SK-N-SH (cell line): ENCODE measurements around the gene FRAS1. TPM values are rescaled to one million over a fixed set of nuclear protein-coding genes. Genes with fewer than 3 reads are reported as not detected.

Experiments
- CTCF ChIA-PET: fragments of 300-600, 350-600 bp; formaldehyde crosslinking; extraction: SDS; loops from one replicate; lab custom pipeline; 2021; lab: Yijun Ruan, JAX
- POLR2A ChIA-PET: fragments of 350-600 bp; sonication (Branson Sonifier 250); formaldehyde crosslinking; extraction: SDS; loops from one replicate; lab custom pipeline; 2020; ENCODE audit warnings: antibody characterized with exemption, inconsistent platforms; lab: Yijun Ruan, JAX
- DNase-seq: peaks from one replicate; pipeline ENCODE4 v3.0.0; 2012
- H2AFZ ChIP-seq: fragments of 200-600 bp; sonication (generic); 2 replicates; pipeline ENCODE4 v1.8.1; 2016; ENCODE audit warnings: antibody characterized with exemption, mild to moderate bottlenecking, low read depth
- H3F3A ChIP-seq: fragments of 200-600 bp; sonication (generic); replicated peaks from 2 replicates; pipeline ENCODE3; 2016; ENCODE audit warnings: antibody characterized with exemption, mild to moderate bottlenecking; ENCODE audit not compliant: insufficient read depth
- H3K27ac ChIP-seq, 2 experiments: fragments of 200-500 bp in 1 of 2; fragments of 200-600 bp in 1 of 2; sonication (Bioruptor generic) in 1 of 2; sonication (generic), shearing (Covaris generic) in 1 of 2; 2 replicates each; pipeline versions ENCODE4 v1.5.1 to v1.6.1; 2014 to 2016; ENCODE audit warnings: low read depth in 2 of 2, inconsistent platforms in 1 of 2, low read length in 1 of 2, mild to moderate bottlenecking in 1 of 2, mixed read lengths in 1 of 2
- H3K27me3 ChIP-seq: fragments of 200-600 bp; sonication (generic), shearing (Covaris generic); 2 replicates; pipeline ENCODE4 v1.6.1; 2016; ENCODE audit warnings: mixed run types; ENCODE audit not compliant: insufficient read depth
- H3K36me3 ChIP-seq, 2 experiments: fragments of 200-500 bp in 1 of 2; fragments of 200-600 bp in 1 of 2; sonication (Bioruptor generic) in 1 of 2; sonication (generic) in 1 of 2; replicated peaks in 1 of 2; 2 replicates each; pipeline versions ENCODE3 to v1.5.1; 2014 to 2016; ENCODE audit warnings: low read length in 1 of 2, mild to moderate bottlenecking in 1 of 2; ENCODE audit not compliant: insufficient read depth in 2 of 2, control insufficient read depth in 1 of 2
- H3K4me1 ChIP-seq, 2 experiments: fragments of 200-500 bp in 1 of 2; fragments of 200-600 bp in 1 of 2; sonication (Bioruptor generic) in 1 of 2; sonication (generic), shearing (Covaris generic) in 1 of 2; 2 replicates each; pipeline versions ENCODE4 v1.5.1 to v1.6.1; 2014 to 2016; ENCODE audit warnings: low read depth in 1 of 2, low read length in 1 of 2, mixed run types in 1 of 2; ENCODE audit not compliant: insufficient read depth in 2 of 2, control insufficient read depth in 1 of 2
- H3K4me2 ChIP-seq: fragments of 200-600 bp; sonication (generic), shearing (Covaris generic); 2 replicates; pipeline ENCODE4 v1.6.1; 2017; ENCODE audit warnings: mixed run types
- H3K4me3 ChIP-seq, 2 experiments: fragments of 200-500 bp in 1 of 2; fragments of 200-600 bp in 1 of 2; sonication (Bioruptor generic) in 1 of 2; sonication (generic), shearing (Covaris generic) in 1 of 2; 2 replicates each; pipeline versions ENCODE4 v1.5.1 to v1.8.1; 2014 to 2016; ENCODE audit warnings: low read depth in 2 of 2, inconsistent platforms in 1 of 2, low read length in 1 of 2, mild to moderate bottlenecking in 1 of 2, mixed read lengths in 1 of 2, moderate library complexity in 1 of 2
- H3K79me2 ChIP-seq: fragments of 200-600 bp; sonication (generic); 2 replicates; pipeline ENCODE4 v1.8.1; 2017; ENCODE audit warnings: mild to moderate bottlenecking; ENCODE audit not compliant: insufficient read depth
- H3K9ac ChIP-seq: fragments of 200-600 bp; sonication (generic); 2 replicates; pipeline ENCODE4 v1.6.1; 2017; ENCODE audit warnings: mixed run types
- H3K9me2 ChIP-seq: fragments of 200-600 bp; sonication (generic); 2 replicates; pipeline ENCODE4 v1.6.1; 2017; ENCODE audit warnings: mixed run types
- H3K9me3 ChIP-seq: fragments of 200-600 bp; sonication (generic); 2 replicates; pipeline ENCODE4 v1.6.1; 2017; ENCODE audit warnings: mixed run types, mild to moderate bottlenecking, moderate library complexity
- H4K20me1 ChIP-seq: fragments of 200-600 bp; sonication (generic); 2 replicates; pipeline ENCODE4 v1.6.1; 2017; ENCODE audit warnings: mild to moderate bottlenecking, mixed run types; ENCODE audit not compliant: insufficient read depth
- EP300 ChIP-seq, 2 experiments: IDR thresholded peaks; 2 replicates each; pipeline versions ENCODE4 v1.4.0 to v1.6.1; 2012; ENCODE audit warnings: borderline replicate concordance in 1 of 2, low read depth in 1 of 2, low read length in 1 of 2
- EZH2phosphoT487 ChIP-seq: fragments of 200-600 bp; sonication (generic); IDR thresholded peaks from 2 replicates; pipeline ENCODE4 v1.6.1; 2017; ENCODE audit warnings: low read depth, mixed run types, mild to moderate bottlenecking, antibody characterized with exemption, moderate library complexity, borderline replicate concordance
- FOSL2 ChIP-seq: IDR thresholded peaks from 2 replicates; pipeline ENCODE4 v1.4.0; 2012; ENCODE audit warnings: low read depth, mild to moderate bottlenecking, moderate library complexity, borderline replicate concordance
- FOXJ3 ChIP-seq: sonication (generic); formaldehyde crosslinking; IDR thresholded peaks from 2 replicates; pipeline ENCODE4 v1.5.1; 2020; ENCODE audit warnings: mild to moderate bottlenecking, missing genetic modification reagents
- JUND ChIP-seq: IDR thresholded peaks from 2 replicates; pipeline ENCODE4 v1.4.0; 2012
- NFIC ChIP-seq: IDR thresholded peaks from 2 replicates; pipeline ENCODE4 v1.4.0; 2012; ENCODE audit warnings: borderline replicate concordance
- POLR2AphosphoS5 ChIP-seq: IDR thresholded peaks from 2 replicates; pipeline ENCODE4 v1.6.1; 2012; ENCODE audit warnings: low read depth, low read length
- RAD21 ChIP-seq: IDR thresholded peaks from 2 replicates; pipeline ENCODE4 v1.6.1; 2012; ENCODE audit warnings: mild to moderate bottlenecking, low read length
- RFX5 ChIP-seq: IDR thresholded peaks from 2 replicates; pipeline ENCODE4 v1.6.1; 2012; ENCODE audit warnings: mild to moderate bottlenecking, improper control_type of control experiment, low read length
- TAF1 ChIP-seq: IDR thresholded peaks from 2 replicates; pipeline ENCODE4 v1.6.1; 2012; ENCODE audit warnings: low read depth, mild to moderate bottlenecking, low read length, moderate library complexity, borderline replicate concordance
- TEAD4 ChIP-seq: IDR thresholded peaks from 2 replicates; pipeline ENCODE4 v1.4.0; 2012; ENCODE audit warnings: mild to moderate bottlenecking, borderline replicate concordance; ENCODE audit not compliant: insufficient read depth
- YY1 ChIP-seq: IDR thresholded peaks from 2 replicates; pipeline ENCODE4 v1.4.0; 2012; ENCODE audit warnings: low read depth, mild to moderate bottlenecking
- WGBS: methylation state at CpG from one replicate; pipeline ENCODE4 v1.1.6; 2017; ENCODE audit warnings: low lambda C conversion rate; 5-methylcytosine and 5-hydroxymethylcytosine counted together
- polyA plus RNA-seq, 3 experiments: library from polyadenylated mRNA; depleted of rRNA; stranded (reverse); fragments of >200 nt; gene quantifications; 2 replicates each; pipeline ENCODE4 v1.2.3, GENCODE V29; 2012
- TF ChIP-seq, protein P1 (sequence below): IDR thresholded peaks from 2 replicates; pipeline ENCODE4 v1.6.1; 2012; ENCODE audit warnings: mild to moderate bottlenecking, low read depth, low read length, moderate library complexity
- TF ChIP-seq, protein P2 (sequence below): fragments of 150-350 bp; IDR thresholded peaks from 2 replicates; pipeline ENCODE4 v1.6.1; 2016; ENCODE audit warnings: mild to moderate bottlenecking, low read depth, low read length
- TF ChIP-seq, protein P3 (sequence below): IDR thresholded peaks from 2 replicates; pipeline ENCODE4 v1.4.0; 2012; ENCODE audit warnings: low read depth, borderline replicate concordance
- TF ChIP-seq, protein P4 (sequence below): IDR thresholded peaks from 2 replicates; pipeline ENCODE4; 2012
- TF ChIP-seq, protein P5 (sequence below): fragments of 150-350 bp; IDR thresholded peaks from 2 replicates; pipeline ENCODE4 v1.6.1; 2017; ENCODE audit warnings: antibody characterized with exemption, low read length, low read depth, borderline replicate concordance
- TF ChIP-seq, protein P6 (sequence below): IDR thresholded peaks from 2 replicates; pipeline ENCODE4 v1.4.0; 2012; ENCODE audit warnings: low read depth, borderline replicate concordance

The FRAS1 gene
- polyA plus RNA-seq, 1 of the 3 experiments (the other 2 are of a cell fraction), result 8.3 TPM

DNA sequence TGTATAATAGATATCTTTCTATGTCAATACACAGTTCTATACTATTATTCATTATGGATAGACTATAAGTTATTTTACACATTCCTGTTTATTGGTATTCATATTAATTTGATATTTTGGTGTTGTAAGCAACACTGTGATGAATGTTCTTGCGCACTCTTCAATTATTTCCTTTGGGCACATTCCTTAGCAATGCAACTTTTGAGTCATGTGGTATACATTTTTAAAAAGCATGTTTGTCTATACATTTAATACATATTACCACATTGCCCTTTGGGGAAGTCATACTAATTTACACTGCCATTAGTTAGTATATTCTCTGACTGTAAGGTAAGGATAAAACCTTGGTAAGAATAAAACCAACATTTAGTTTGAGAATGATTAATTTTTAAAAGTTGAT, 21.0 kb downstream of the FRAS1 start:
- no peaks in the 10 kb centered on the region for H3F3A ChIP-seq
- H3K79me2 ChIP-seq, result no peaks in the 10 kb centered on the region
- H3K27ac ChIP-seq, result no peak overlapping the region
- 100% methylated on average over 1 of the region's 1 CpG for WGBS
- POLR2A ChIA-PET, result no interaction called here
- H3K9me2 ChIP-seq, result no peaks in the 10 kb centered on the region
- H3K4me3 ChIP-seq, result no peak overlapping the region
- H3K9ac ChIP-seq, result no peak overlapping the region
- H3K36me3 ChIP-seq, result peaks cover 0 to 5% of the 10 kb centered on the region in 2 experiments
- no peaks in the 10 kb centered on the region for H3K9me3 ChIP-seq
- no peaks in the 10 kb centered on the region for H4K20me1 ChIP-seq
- H3K27me3 ChIP-seq, result no peaks in the 10 kb centered on the region
- TF ChIP-seq YY1, result no peak
- TF ChIP-seq, protein P1, sequence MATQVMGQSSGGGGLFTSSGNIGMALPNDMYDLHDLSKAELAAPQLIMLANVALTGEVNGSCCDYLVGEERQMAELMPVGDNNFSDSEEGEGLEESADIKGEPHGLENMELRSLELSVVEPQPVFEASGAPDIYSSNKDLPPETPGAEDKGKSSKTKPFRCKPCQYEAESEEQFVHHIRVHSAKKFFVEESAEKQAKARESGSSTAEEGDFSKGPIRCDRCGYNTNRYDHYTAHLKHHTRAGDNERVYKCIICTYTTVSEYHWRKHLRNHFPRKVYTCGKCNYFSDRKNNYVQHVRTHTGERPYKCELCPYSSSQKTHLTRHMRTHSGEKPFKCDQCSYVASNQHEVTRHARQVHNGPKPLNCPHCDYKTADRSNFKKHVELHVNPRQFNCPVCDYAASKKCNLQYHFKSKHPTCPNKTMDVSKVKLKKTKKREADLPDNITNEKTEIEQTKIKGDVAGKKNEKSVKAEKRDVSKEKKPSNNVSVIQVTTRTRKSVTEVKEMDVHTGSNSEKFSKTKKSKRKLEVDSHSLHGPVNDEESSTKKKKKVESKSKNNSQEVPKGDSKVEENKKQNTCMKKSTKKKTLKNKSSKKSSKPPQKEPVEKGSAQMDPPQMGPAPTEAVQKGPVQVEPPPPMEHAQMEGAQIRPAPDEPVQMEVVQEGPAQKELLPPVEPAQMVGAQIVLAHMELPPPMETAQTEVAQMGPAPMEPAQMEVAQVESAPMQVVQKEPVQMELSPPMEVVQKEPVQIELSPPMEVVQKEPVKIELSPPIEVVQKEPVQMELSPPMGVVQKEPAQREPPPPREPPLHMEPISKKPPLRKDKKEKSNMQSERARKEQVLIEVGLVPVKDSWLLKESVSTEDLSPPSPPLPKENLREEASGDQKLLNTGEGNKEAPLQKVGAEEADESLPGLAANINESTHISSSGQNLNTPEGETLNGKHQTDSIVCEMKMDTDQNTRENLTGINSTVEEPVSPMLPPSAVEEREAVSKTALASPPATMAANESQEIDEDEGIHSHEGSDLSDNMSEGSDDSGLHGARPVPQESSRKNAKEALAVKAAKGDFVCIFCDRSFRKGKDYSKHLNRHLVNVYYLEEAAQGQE, result no peak
- TF ChIP-seq, protein P2, sequence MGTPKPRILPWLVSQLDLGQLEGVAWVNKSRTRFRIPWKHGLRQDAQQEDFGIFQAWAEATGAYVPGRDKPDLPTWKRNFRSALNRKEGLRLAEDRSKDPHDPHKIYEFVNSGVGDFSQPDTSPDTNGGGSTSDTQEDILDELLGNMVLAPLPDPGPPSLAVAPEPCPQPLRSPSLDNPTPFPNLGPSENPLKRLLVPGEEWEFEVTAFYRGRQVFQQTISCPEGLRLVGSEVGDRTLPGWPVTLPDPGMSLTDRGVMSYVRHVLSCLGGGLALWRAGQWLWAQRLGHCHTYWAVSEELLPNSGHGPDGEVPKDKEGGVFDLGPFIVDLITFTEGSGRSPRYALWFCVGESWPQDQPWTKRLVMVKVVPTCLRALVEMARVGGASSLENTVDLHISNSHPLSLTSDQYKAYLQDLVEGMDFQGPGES, result no peak
- no peak for TF ChIP-seq RFX5
- no peak for TF ChIP-seq RAD21
- no peak for TF ChIP-seq FOXJ3 (CRISPR knock-in tag)
- TF ChIP-seq POLR2AphosphoS5, result no peak
- TF ChIP-seq, protein P3, sequence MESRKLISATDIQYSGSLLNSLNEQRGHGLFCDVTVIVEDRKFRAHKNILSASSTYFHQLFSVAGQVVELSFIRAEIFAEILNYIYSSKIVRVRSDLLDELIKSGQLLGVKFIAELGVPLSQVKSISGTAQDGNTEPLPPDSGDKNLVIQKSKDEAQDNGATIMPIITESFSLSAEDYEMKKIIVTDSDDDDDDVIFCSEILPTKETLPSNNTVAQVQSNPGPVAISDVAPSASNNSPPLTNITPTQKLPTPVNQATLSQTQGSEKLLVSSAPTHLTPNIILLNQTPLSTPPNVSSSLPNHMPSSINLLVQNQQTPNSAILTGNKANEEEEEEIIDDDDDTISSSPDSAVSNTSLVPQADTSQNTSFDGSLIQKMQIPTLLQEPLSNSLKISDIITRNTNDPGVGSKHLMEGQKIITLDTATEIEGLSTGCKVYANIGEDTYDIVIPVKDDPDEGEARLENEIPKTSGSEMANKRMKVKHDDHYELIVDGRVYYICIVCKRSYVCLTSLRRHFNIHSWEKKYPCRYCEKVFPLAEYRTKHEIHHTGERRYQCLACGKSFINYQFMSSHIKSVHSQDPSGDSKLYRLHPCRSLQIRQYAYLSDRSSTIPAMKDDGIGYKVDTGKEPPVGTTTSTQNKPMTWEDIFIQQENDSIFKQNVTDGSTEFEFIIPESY, result no peak
- TF ChIP-seq EZH2phosphoT487, result no peak
- TF ChIP-seq, protein P4, sequence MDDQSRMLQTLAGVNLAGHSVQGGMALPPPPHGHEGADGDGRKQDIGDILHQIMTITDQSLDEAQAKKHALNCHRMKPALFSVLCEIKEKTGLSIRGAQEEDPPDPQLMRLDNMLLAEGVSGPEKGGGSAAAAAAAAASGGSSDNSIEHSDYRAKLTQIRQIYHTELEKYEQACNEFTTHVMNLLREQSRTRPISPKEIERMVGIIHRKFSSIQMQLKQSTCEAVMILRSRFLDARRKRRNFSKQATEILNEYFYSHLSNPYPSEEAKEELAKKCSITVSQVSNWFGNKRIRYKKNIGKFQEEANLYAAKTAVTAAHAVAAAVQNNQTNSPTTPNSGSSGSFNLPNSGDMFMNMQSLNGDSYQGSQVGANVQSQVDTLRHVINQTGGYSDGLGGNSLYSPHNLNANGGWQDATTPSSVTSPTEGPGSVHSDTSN, result no peak
- TF ChIP-seq, protein P5, sequence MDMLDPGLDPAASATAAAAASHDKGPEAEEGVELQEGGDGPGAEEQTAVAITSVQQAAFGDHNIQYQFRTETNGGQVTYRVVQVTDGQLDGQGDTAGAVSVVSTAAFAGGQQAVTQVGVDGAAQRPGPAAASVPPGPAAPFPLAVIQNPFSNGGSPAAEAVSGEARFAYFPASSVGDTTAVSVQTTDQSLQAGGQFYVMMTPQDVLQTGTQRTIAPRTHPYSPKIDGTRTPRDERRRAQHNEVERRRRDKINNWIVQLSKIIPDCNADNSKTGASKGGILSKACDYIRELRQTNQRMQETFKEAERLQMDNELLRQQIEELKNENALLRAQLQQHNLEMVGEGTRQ, result no peak
- TF ChIP-seq, protein P6, sequence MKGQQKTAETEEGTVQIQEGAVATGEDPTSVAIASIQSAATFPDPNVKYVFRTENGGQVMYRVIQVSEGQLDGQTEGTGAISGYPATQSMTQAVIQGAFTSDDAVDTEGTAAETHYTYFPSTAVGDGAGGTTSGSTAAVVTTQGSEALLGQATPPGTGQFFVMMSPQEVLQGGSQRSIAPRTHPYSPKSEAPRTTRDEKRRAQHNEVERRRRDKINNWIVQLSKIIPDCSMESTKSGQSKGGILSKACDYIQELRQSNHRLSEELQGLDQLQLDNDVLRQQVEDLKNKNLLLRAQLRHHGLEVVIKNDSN, result no peak
- TF ChIP-seq FOSL2, result no peak
- TF ChIP-seq JUND, result no peak
- no peak for TF ChIP-seq TAF1
- no peak for TF ChIP-seq TEAD4
- no peak for TF ChIP-seq NFIC
- TF ChIP-seq EP300 (IDR thresholded peaks at IDR 0.05; ENCODE audit: borderline replicate concordance in 1 of 2, low read depth in 1 of 2, low read length in 1 of 2), result no peak
- TF ChIP-seq, all 33 proteins: peak for 0
- CTCF ChIA-PET, result interaction anchor here (1.3 to 1.6 kb wide), 2 partner anchors 12 to 19 kb away, joined by 3 to 6 read pairs; no protein-coding TSS in a partner anchor
- no peak overlapping the region for H2AFZ ChIP-seq
- H3K4me1 ChIP-seq, result no peaks in the 10 kb centered on the region; a peak in 1 of 4 replicates
- no peak overlapping the region for H3K4me2 ChIP-seq
- DNase-seq, result no peak
